A549 treated with AZD9567 at 1 μM for 4 hours (cell line): Measurements from ENCODE around the gene DNAAF3. TPM values are rescaled to one million over a fixed set of nuclear protein-coding genes. Genes with fewer than 3 reads are reported as not detected.

Experiments
- total RNA-seq: library from RNA; stranded (reverse); fragments of 200-300 nt; extraction: Qiagen RNA extraction; gene quantifications from 5 replicates; pipeline ENCODE4 v1.2.3, GENCODE V29; 2022; ENCODE audit not compliant: insufficient read depth

Gene DNAAF3
- 5.8 to 9.4 TPM (median 6.7 TPM) in 5 replicates for total RNA-seq

DNA sequence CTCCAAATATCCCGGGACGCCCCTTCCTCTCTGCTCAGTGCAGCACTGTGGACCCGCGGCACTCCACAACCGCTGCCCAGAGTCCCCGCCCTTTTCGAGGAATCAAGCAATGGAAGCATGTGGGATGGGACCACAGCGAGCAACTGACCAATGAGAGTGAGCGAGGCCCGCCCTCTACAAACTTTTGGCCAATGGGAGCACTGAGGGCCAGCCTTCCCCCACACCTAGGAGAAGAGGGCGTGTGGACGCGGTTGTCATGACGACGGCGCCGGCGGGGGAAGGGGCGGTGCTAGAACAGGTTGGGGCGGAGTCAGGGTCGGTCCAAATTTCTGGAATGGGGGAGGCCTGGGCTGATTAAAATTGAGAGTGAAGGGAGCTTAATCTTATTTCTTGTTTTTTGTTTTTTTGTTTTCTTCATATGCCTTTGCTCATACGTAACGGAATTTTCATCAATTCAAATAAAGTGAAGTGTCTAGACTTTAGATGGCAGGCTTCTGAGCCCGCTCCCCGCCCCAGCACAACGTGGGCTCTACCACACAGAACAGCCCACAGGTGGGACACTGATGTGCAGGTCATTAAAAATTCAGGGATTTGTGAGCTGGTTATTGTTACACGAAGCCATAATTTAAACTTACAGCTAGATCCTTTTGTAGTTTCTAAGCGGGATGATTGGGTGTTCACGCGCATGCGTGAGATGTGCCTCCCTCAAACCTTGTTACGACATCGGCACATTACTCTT is at the start of gene DNAAF3:
TSS of gene DNAAF3 (minus strand) at position 84 of the 739 bp plus-strand sequence. CDS start 200 bp downstream, outside the sequence.

GRCh38 chr19:55208880-55209692 is 42.7 kb upstream of the DNAAF3 start, which contains the start of gene PTPRH:
PTPRH (minus strand) TSS chr19:55209501; CDS start chr19:55209433, 68 bp downstream.

DNA sequence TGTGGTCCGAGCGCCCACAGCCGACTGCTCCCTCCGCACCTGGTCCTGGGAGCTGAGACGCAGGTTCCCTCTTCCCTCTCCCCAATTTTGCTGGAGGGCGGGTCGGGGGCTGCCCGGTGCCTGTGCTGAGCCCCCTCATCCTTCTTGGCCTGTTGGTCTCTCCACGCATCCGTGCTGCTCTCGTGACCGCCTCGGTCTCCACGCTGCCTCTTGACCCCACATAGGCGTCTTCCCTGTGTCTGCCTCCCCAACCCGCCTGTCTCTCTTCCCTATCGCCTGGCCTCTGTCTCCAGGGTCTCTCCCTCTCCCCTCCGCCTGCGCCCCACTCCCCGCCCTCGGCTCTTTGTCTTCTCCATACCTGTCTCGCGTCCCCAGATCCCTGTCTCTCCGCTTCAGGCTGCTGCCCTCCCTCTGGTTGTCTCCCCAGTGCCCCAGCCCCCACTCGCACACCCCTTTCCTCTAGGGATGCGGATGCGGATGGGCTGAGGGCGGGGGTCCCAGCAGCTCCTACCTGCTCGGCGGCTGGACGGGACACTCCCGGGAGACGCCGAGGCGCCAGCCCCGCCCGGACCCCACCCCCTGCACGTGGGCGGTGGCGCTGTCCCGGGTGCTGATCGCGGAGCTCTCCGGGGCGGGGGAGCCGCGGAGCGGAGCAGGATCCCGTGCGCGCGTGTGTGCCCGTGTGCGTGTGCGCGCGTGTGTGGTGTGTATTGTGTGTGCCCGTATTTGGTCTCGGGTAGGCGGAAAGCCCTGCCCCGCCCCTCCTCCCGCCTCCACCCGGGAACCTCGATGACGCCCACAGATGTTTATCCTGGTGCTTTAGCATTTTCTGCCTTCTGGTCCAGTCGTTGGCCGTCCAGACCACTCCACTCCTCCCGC is 13.4 kb upstream of the DNAAF3 start, which contains the start of gene SYT5:
TSS of gene SYT5 (minus strand) at position 684 of the 879 bp plus-strand sequence. CDS start 1,248 bp downstream, outside the sequence.

GRCh38 chr19:55157064-55157908 is 9.1 kb downstream of the DNAAF3 start, which contains the start of gene TNNI3:
TNNI3 (minus strand) TSS chr19:55157732; CDS start chr19:55157589, 143 bp downstream.

DNA sequence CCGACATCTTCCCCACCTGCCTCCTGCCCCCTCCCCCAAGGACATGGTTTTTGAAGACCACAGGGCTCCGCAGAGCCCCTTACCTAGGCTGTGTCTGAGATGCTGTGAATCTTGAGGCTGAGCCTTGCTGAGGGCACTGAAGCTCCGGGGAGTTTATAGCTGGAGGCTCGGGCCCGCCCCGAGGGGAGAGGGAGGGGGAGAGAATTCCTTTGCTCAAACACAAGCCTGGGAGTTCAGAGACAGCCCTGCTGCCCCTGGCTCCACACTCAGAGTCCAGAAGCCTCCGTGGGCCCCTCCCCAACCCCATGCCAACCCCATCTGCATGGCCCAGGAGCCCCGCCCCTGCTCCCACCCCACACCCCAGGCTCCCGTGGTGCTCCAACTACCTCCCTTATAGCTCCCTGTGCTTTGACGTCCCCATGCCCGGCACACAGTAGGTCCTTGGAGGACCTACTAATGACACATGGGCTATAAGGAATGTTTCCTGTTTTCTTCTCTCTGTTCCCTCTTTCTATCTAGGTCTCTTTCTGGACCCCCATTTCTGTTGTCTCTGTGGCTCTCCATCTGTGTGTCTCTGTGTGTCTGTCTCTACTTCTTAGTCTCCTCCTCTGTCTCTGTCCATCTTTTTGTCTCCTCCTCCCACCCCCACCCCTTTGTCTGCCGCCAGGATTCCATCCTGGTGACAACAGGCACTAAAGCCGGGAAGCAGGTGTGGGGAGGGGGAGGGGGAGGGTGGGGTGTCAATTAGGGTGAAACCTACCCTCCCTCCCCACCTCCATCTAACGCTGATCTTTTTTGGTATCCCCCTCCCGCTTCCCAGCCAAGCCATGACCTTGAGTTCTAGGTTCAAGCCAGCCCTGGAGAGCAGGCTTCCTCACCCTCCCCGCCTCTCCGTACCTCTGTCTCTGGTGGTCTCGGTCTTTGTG is 17.1 kb downstream of the DNAAF3 start, which contains the start of gene TNNT1:
TSS of gene TNNT1 (minus strand) at position 129 of the 926 bp plus-strand sequence. CDS start 2,049 bp downstream, outside the sequence.

GRCh38 chr19:55116859-55117662 is 49.4 kb downstream of the DNAAF3 start, which contains the start of gene PPP1R12C:
PPP1R12C (minus strand) TSS chr19:55117637; CDS start chr19:55117543, 94 bp downstream.

Other genes with a start within 250 kb of the DNAAF3 start
- gene NLRP7, start 219.1 kb downstream of the DNAAF3 start, total RNA-seq: 0.03 TPM in 1 of 5 replicates, not detected in the others
- gene NLRP2, start 200.2 kb downstream of the DNAAF3 start, total RNA-seq: 26.2 to 29.9 TPM (median 28.2 TPM) in 5 replicates
- gene GP6, start 128.3 kb downstream of the DNAAF3 start, total RNA-seq: 0.07 to 0.22 TPM (median 0.15 TPM) in 4 of 5 replicates, not detected in the other
- 16.1 to 23.0 TPM (median 21.7 TPM) in 5 replicates for gene RDH13, start 103.5 kb downstream of the DNAAF3 start, total RNA-seq
- 4.6 to 5.8 TPM (median 4.7 TPM) in 5 replicates for gene EPS8L1, start 90.7 kb downstream of the DNAAF3 start, total RNA-seq
- 47.3 to 102 TPM (median 98.9 TPM) in 5 replicates for gene PPP1R12C, start 49.0 kb downstream of the DNAAF3 start, total RNA-seq
- gene TNNT1, start 17.4 kb downstream of the DNAAF3 start, total RNA-seq: 88.1 to 142 TPM (median 130 TPM) in 5 replicates
- gene TNNI3, start 8.9 kb downstream of the DNAAF3 start, total RNA-seq: 6.9 to 9.8 TPM (median 7.9 TPM) in 5 replicates
- gene SYT5, start 13.7 kb upstream of the DNAAF3 start, total RNA-seq: 1.8 to 9.1 TPM (median 4.2 TPM) in 5 replicates
- gene PTPRH, start 42.9 kb upstream of the DNAAF3 start, total RNA-seq: 2.1 to 3.8 TPM (median 3.1 TPM) in 5 replicates
- 5.1 to 6.4 TPM (median 5.7 TPM) in 5 replicates for gene TMEM86B, start 62.1 kb upstream of the DNAAF3 start, total RNA-seq
- 74.7 to 116 TPM (median 115 TPM) in 5 replicates for gene PPP6R1, start 92.4 kb upstream of the DNAAF3 start, total RNA-seq
- gene HSPBP1, start 113.5 kb upstream of the DNAAF3 start, total RNA-seq: 129 to 149 TPM (median 137 TPM) in 5 replicates
- gene BRSK1, start 117.4 kb upstream of the DNAAF3 start, total RNA-seq: 2.5 to 3.3 TPM (median 3.1 TPM) in 5 replicates
- gene TMEM150B, start 158.7 kb upstream of the DNAAF3 start, total RNA-seq: not detected in 5 replicates
- gene KMT5C, start 173.3 kb upstream of the DNAAF3 start, total RNA-seq: 3.1 to 8.1 TPM (median 7.0 TPM) in 5 replicates
- gene COX6B2, start 188.1 kb upstream of the DNAAF3 start, total RNA-seq: 0.95 to 1.2 TPM (median 1.0 TPM) in 4 of 5 replicates, not detected in the other
- 0.10 to 0.22 TPM (median 0.16 TPM) in 4 of 5 replicates, not detected in the other for gene GARIN5B, start 196.6 kb upstream of the DNAAF3 start, total RNA-seq
- 16.8 to 21.9 TPM (median 17.3 TPM) in 5 replicates for gene IL11, start 203.8 kb upstream of the DNAAF3 start, total RNA-seq
- gene TMEM190, start 210.2 kb upstream of the DNAAF3 start, total RNA-seq: 1.6 to 2.0 TPM (median 1.8 TPM) in 4 of 5 replicates, not detected in the other
- gene TMEM238, start 217.7 kb upstream of the DNAAF3 start, total RNA-seq: 6.5 to 9.2 TPM (median 8.0 TPM) in 4 of 5 replicates, not detected in the other
- 2,640 to 3,810 TPM (median 2,807 TPM) in 5 replicates for gene RPL28, start 219.3 kb upstream of the DNAAF3 start, total RNA-seq
- 283 to 453 TPM (median 448 TPM) in 5 replicates for gene UBE2S, start 241.2 kb upstream of the DNAAF3 start, total RNA-seq